ENCODE data around the gene TEDC2. TPM values are rescaled to one million over a fixed set of nuclear protein-coding genes. Genes with fewer than 3 reads are reported as not detected.

Gene TEDC2
- polyA plus RNA-seq, 3 donors: 0.28 TPM; not detected in 2

- Histone ChIP-seq H4K20me1 (ENCODE audit: insufficient read depth, low read length) (peaks cover 24% of the 10 kb centered on the region), H3K36me3 (replicated peaks in 1 of 2; ENCODE audit: control insufficient read depth in 1 of 2, insufficient read depth in 2 of 2, low read length in 2 of 2) (no peaks in the 10 kb centered on the region), H3K4me3 (replicated peaks in 1 of 3; ENCODE audit: low read depth in 2 of 3, low read length in 3 of 3) (no peak overlapping the region), H3K4me2 (replicated peaks; ENCODE audit: extremely low read depth, low read length, poor library complexity, severe bottlenecking) (no peak overlapping the region), H3K79me2 (ENCODE audit: insufficient read depth, low read length) (peaks cover 67% of the 10 kb centered on the region), H3K27ac (ENCODE audit: low read depth in 1 of 2, low read length in 2 of 2) (no peak overlapping the region), H2AFZ (ENCODE audit: insufficient read depth, low read depth, low read length, poor library complexity, severe bottlenecking) (no peak overlapping the region), H3K9ac (ENCODE audit: insufficient read depth, low read length, poor library complexity, severe bottlenecking) (no peak overlapping the region), H3K9me3 (replicated peaks in 1 of 2; ENCODE audit: control insufficient read depth in 1 of 2, insufficient read depth in 1 of 2, low read length in 2 of 2) (no peaks in the 10 kb centered on the region), H3K27me3 (ENCODE audit: control insufficient read depth in 2 of 2, insufficient read depth in 2 of 2, low read length in 2 of 2) (no peaks in the 10 kb centered on the region), H3K4me1 (ENCODE audit: control insufficient read depth in 1 of 2, insufficient read depth in 2 of 2, low read length in 2 of 2) (peaks cover 16 to 27% of the 10 kb centered on the region in 2 donors)
- Mint-ChIP-seq H3K9me3 (peaks cover 0 to 2% (median 0%) of the 10 kb centered on the region in 7 donors), H3K4me3 (no peak overlapping the region), H3K27ac (peak overlapping the region in 1 of 7 donors; percentile 50), H3K4me1 (peaks cover 50% of the 10 kb centered on the region), H3K36me3 (peaks cover 15 to 55% of the 10 kb centered on the region in 2 donors), H3K27me3 (ENCODE audit: low read depth in 3 of 3) (peaks cover 0 to 3% (median 1%) of the 10 kb centered on the region in 3 donors)
- intact Hi-C loops (cut with micrococcal nuclease): no loop called here
- DNase-seq: no peak
- TF ChIP-seq CTCF (IDR thresholded peaks at IDR 0.05): no peak
- 87% methylated on average over 11 of the region's 13 CpGs for WGBS (ENCODE audit: insufficient coverage)
These were observed 22.3 kb downstream of the TEDC2 start for GRCh38 chr16:2482249-2482648.

- Mint-ChIP-seq H3K4me1 (peaks cover 50% of the 10 kb centered on the region), H3K27ac (peak overlapping the region in 2 of 7 donors; percentile 22 to 64), H3K9me3 (peaks cover 0 to 2% (median 0%) of the 10 kb centered on the region in 7 donors), H3K4me3 (no peak overlapping the region), H3K27me3 (ENCODE audit: low read depth in 3 of 3) (peaks cover 2 to 5% (median 4%) of the 10 kb centered on the region in 3 donors), H3K36me3 (peaks cover 18 to 55% of the 10 kb centered on the region in 2 donors)
- intact Hi-C loops (cut with micrococcal nuclease): no loop called here
- Histone ChIP-seq H3K4me1 (ENCODE audit: control insufficient read depth in 1 of 2, insufficient read depth in 2 of 2, low read length in 2 of 2) (peaks cover 23 to 29% of the 10 kb centered on the region in 2 donors), H2AFZ (ENCODE audit: insufficient read depth, low read depth, low read length, poor library complexity, severe bottlenecking) (no peak overlapping the region), H3K4me3 (replicated peaks in 1 of 3; ENCODE audit: low read depth in 2 of 3, low read length in 3 of 3) (no peak overlapping the region), H3K9ac (ENCODE audit: insufficient read depth, low read length, poor library complexity, severe bottlenecking) (no peak overlapping the region), H3K9me3 (replicated peaks in 1 of 2; ENCODE audit: control insufficient read depth in 1 of 2, insufficient read depth in 1 of 2, low read length in 2 of 2) (no peaks in the 10 kb centered on the region), H3K27me3 (ENCODE audit: control insufficient read depth in 2 of 2, insufficient read depth in 2 of 2, low read length in 2 of 2) (no peaks in the 10 kb centered on the region), H3K27ac (ENCODE audit: low read depth in 1 of 2, low read length in 2 of 2) (no peak overlapping the region), H4K20me1 (ENCODE audit: insufficient read depth, low read length) (peaks cover 24% of the 10 kb centered on the region), H3K4me2 (replicated peaks; ENCODE audit: extremely low read depth, low read length, poor library complexity, severe bottlenecking) (no peak overlapping the region), H3K36me3 (replicated peaks in 1 of 2; ENCODE audit: control insufficient read depth in 1 of 2, insufficient read depth in 2 of 2, low read length in 2 of 2) (no peaks in the 10 kb centered on the region), H3K79me2 (ENCODE audit: insufficient read depth, low read length) (peaks cover 65% of the 10 kb centered on the region)
- 87% methylated on average over 20 of the region's 32 CpGs for WGBS (ENCODE audit: insufficient coverage)
- no peak for DNase-seq
- TF ChIP-seq CTCF (IDR thresholded peaks at IDR 0.05): no peak
These were observed 23.0 kb downstream of the TEDC2 start for GRCh38 chr16:2482708-2483534.
